COLO668 (cell line): ENCODE results near the gene CALD1.

ENCODE experiments used
- DNase-seq: peaks from one replicate; lab custom pipeline; 2025; ENCODE audit not compliant: unreplicated experiment; lab: John Stamatoyannopoulos, UW

The CALD1 gene, protein sequence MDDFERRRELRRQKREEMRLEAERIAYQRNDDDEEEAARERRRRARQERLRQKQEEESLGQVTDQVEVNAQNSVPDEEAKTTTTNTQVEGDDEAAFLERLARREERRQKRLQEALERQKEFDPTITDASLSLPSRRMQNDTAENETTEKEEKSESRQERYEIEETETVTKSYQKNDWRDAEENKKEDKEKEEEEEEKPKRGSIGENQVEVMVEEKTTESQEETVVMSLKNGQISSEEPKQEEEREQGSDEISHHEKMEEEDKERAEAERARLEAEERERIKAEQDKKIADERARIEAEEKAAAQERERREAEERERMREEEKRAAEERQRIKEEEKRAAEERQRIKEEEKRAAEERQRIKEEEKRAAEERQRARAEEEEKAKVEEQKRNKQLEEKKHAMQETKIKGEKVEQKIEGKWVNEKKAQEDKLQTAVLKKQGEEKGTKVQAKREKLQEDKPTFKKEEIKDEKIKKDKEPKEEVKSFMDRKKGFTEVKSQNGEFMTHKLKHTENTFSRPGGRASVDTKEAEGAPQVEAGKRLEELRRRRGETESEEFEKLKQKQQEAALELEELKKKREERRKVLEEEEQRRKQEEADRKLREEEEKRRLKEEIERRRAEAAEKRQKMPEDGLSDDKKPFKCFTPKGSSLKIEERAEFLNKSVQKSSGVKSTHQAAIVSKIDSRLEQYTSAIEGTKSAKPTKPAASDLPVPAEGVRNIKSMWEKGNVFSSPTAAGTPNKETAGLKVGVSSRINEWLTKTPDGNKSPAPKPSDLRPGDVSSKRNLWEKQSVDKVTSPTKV

DNA sequence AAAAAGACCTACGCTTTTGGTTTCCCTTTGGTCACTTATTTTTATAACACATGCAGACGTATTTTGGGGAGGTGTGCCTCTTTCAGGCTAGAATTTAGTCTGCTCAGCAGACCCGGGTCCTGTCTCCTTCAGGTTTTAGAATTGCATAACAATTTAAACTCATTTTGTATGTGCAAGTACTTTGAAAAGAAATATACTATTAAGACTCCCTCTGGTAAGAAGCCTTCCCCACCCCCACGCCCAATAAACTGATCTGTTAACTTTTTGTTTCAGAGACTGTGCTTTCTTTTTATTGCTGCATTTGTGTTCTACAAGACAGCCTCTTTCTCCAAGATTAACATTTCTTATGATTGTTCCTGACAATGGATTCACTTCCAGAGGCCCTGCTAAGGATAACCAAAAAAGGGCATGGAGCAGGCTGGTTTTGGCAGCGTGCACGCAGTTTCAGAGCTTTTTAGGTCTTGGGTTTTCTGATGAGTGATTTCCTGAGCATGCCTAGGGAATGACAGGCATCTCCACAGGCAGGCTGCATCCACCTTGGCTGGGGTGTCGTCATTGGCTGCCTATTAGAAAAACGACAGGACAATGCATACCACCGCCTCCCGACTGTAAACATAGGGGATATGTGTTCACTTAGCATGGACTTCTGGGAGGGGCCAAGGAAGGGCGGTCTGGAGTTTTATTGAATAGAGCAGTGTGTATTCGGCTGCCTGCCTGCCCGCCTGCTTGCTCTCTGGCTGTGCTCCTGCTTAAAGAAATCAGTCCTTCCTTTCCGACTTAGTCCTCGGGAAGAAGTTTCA, at the start of gene CALD1:
Gene CALD1 (plus strand): TSS at position 694 of the 800 bp plus-strand sequence. CDS start 88,100 bp downstream, outside the sequence.
- no peak for DNase-seq

GRCh38 chr7:134729895-134730294, 49.5 kb upstream of the CALD1 start:
- DNase-seq = no peak

- no peak for DNase-seq
Observed at GRCh38 chr7:134730411-134730829, 49.0 kb upstream of the CALD1 start.

DNA sequence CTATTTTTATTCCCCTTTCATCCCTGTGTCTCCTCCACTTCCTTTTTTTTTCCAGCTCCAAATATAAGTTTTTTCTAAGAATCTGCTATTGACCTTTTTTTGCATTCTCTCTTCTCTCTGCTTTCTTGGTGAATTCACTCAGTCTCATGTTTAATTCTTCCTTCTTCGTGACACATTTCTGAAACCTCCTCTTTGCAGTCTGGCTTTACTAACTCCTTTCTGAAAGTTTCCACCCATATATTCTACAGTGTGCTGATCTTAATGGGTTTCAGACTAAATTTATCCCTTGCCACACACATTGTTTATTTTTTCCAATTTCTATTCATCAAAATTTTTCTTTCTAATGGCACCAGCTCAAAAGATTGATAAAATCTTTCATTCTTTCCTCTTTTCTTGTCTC, 47.8 kb upstream of the CALD1 start:
- no peak for DNase-seq

DNA sequence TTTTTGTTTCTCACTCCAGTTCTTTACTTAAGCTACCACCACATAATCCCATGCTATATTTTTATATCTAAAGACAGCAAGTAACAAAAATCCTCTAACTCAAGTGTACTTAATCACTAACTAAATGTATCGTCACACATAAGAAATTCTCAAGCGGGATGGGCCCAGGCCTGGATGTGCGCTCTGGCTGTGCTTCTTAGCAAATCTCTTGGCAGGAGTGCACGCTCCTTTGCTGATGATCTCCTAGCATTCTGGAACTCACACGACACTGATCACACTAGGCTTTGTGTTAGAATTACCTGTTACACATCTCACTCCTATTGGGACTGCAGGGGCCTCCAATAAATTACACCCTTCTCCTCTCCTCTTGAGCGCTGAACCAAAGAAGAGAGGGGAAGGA, 46.7 kb upstream of the CALD1 start:
- no peak for DNase-seq

DNA sequence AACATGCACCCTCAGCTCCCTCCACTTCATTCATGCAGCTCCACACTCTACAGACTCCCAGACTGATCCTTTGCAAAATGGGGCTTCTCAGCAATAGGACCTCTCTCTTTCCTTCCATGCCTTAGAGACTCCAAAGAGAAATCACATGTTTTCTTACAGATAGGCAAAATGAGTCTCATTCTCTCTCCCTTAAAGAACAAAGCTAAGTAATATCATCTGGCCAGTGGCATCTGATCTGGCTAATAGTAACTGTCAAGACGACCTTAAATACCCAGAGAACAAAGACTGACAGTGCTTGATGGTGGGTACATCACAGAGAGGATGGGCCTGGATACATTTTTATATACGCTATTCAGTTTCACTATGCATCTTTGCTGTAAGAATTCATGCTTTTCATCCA, 43.1 kb upstream of the CALD1 start:
- no peak for DNase-seq

DNA sequence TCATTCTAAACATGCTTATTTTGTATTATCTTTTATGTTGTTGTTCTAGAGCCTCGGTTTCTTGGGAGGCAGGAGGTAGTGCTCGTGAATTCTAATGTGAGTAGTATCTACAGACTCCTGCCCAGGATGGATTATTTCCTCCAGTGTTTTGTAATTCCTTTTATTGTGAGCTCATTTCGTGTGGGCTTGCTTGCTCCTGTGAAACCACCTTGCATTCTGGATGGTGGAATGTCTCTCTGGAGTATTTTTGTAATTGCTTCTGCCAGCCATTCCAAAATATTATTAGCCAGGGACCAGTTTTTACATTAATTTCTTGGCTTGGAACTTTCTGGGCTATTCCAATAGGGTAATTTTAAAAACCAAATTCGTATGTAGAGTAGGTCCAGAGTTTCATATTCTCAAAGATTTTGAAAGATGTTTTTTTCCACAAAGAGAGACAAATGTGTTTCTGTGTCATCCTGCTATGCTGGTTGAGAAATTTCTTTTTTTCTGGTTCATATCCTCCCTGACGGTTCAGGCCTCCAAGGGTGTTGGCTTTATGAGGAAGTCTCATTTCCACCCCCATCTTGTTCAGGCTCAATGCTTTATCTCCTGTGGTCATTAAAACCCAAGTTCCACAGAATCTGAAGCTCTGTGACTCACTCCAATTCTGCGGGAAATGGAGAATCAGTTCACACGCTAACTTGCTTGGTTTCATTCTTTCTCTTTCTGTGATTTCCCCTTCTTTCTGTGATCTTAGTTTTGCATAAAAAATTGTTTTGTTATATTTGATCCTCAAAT, 41.7 kb upstream of the CALD1 start:
- no peak for DNase-seq

DNA sequence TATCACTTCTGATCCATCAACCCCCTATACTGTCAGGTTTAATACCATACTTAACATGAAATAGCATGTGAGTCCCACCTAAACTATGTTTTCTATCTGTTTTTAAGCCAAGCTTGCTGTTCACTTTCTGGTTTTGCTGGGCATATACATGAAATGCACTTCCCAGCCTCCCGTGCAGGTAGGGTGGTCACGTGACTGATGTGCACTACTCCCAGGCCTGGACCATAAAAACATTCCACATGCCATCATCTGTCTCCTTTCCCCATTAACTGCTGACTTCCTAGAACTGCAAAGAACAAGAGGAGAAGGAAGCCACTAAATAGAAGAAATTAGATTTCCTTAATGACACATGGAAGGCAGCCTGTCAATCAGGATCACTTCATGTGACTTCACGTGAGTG, 40.1 kb upstream of the CALD1 start:
- DNase-seq = no peak

DNA sequence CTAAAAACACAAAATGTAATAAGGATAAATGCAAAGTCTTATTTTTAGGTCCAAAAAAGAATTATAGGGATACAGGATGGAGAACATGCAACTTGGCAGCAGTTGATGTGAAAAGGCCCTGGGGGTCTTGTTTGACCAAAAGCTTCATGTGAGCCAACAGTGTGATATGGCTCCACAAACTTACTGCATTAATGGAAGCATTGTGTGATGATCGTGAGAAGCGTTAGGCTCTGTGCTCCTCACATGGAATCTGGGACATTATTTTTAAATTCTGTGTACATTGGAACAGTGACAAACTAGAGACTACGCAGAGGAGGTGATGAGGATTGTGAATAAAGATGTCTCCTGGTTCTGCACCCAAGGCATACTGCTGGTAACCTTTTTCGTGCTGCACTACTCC, 39.1 kb upstream of the CALD1 start:
- DNase-seq = no peak

- no peak for DNase-seq
Observed at GRCh38 chr7:134741907-134742635, 37.4 kb upstream of the CALD1 start.

DNA sequence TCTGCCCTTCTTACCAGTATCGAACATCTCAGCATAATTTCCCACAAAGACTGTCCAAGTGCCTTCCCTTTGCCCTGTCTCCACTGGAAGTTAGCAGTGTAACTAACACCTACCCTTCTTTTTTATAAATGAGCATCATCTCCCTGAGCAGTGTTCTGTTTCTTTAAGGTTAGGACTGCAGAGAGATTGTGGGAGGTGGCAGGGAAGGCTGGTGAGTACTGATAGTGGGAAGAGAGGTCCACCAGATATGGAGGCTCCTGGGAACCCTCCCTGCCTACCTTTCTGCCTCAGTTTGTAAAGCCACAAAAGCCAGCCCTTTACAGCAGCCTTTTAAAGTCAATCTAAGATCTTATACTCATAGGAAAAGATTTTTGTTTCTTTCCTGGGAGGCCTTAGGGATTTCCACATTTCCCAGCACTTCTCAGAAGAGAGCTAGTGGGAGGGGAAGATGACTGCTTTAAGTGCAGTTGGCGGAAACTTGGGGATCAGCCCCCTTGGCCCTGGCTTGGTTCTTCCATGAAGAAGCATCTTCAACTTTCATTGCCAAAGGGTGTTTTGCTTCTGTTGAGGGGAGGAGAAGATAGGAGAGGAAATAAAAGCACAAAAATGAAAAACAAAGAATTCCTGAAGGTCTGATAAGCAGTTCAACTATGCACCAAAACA, 36.6 kb upstream of the CALD1 start:
- no peak for DNase-seq

- DNase-seq = no peak
Observed at GRCh38 chr7:134744569-134744968, 34.9 kb upstream of the CALD1 start.

DNA sequence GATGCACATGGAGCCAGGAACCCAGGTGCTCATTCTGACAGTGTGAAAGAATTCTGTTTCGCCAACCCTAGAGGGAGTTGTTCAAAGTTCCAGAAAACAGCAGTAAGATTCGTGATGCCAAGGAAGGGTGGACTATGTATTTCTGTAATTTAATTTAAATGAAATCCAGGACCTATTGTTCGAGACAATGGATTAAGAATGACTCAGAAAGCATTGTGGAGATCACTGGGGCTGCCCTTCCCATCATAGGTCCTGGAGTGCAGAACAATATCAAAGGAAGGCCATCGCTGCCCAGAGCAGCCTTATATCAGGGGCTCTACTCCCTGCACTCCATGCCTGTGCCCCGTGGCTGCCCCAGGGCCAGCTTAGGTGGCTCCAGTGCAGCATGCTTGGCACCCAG, 32.1 kb upstream of the CALD1 start:
- DNase-seq = no peak

DNA sequence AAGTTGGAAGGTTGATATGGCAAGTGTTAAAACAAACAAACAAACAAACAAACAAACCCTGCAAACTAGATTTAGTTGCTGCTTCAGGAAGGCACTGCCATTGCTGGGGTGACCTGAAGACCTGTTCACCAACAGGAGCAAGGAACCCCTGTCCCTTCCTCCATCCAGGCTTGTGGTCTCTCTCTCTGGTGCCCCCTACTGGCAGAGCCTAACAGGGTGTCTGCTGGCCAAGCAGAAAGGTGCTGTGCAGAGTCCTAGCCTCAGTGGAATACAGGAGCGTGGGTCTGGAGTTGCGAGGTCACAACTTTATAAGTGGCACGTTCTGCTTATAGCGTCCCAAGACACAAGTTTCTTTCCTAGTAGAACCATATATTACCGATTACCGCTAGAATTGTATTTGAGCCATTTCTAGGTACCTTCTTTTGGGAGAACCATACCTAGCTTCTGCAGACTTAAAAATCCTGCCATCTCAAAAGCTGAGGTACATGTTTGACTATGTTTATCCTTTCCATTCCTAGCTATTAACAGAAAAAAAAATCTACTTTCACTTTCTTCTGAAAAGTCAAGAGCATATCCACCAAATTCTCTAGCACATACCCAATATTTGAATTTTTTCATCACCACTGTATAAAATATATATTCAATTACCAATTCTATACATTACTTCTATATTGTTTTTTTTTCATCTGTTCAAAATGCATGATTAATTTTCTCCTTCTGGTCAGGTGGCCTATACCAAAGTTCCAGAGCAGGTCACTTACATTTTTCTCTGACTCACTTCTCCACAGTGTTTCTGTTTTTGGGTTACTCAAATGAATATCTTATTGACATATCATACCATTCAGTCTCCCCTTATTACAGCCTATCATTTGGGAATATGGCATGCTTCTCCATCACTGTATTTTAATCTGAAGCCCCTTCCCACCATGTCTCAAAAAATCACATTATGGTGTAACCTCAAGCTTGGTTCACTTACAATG, 29.1 kb upstream of the CALD1 start:
- peak; percentile 49 for DNase-seq

- no peak for DNase-seq
Observed at GRCh38 chr7:134752006-134752760, 27.3 kb upstream of the CALD1 start.

DNA sequence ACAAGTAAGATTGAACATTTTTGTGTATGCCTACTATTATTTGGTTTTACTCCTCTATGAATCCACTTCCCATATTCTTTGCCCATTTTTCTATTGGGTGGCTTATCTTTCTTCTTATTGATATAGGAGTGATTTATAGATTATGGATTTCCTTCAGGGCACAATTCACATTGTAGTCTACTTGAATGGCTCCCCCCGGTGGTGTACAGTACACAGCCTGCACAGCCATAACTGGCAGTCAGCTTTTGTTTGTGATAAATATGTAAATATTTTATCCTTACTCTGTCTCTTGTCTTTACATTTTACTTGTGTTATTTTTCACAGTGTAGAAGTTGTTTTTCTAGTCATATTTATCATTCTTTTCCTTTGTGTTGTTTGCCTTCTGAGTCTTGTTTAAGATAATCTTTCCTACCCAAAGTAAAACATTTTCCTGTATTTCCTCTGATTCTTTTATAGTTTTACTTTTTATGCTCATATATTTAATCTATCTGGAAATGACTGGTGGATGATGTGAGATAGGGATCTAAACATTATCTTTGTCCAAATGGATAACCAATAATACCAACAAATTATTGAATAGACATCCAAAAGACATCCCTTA, 23.9 kb upstream of the CALD1 start:
- DNase-seq = no peak

GRCh38 chr7:134757938-134758337, 21.5 kb upstream of the CALD1 start:
- DNase-seq = no peak
